GM19035 (cell line): Measurements from ENCODE around the gene PLEKHA3.
"Not testable (repeated sequence)": the region's sequence is repeated elsewhere in the genome, so short reads cannot be mapped to it uniquely, and the experiment has no call there.

ENCODE experiments used
- ATAC-seq: cut with Tn5 transposase; IDR thresholded peaks from one replicate; pipeline ENCODE4 v1.9.1; 2021; ENCODE audit not compliant: unreplicated experiment

The PLEKHA3 gene

DNA sequence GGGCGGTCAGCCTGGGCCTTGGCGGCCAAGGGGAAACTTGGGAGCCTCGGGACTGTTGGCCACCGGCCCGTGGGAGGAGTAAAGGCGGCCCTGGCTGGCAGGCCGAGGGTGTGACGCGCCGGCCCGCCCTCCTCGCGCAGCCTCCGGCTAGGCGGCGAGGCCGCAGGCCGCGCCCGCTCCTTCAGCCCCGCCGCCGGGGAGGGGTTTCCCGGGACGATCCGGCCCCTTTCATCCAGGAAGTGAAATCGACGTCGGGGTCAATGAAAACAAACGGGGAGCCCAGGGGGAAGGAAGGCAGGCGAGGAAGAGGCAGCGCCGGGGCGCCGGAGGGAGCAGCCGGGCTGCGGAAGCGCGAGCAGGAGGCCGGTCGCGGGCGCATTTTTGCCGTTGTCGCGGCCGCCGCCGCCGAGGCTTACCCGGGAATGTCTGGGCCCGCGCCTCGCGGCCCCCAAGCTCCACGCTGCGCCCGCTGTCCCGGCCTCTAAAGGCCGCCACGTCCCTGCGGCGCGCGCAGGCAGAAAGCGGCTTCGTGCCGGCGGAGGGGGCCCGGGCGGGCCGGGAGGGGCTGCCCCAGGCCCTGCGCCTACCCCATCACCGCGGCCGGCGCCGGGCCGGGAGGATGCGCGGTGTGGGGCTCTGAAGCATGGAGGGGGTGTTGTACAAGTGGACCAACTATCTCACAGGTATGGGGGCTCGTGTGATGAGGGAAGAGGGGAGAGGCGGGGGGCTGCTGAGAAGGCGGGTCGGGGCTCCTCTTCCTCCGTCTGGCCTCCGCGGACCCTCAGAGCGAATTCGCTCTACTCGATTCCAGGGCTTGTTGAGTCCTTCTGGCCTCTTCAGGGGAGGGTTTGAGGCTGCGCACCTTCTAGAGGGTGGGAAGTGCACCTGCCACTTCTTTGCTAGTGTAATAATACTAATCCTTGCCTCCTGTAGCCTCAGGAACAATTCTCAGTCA lies at the start of gene PLEKHA3:
Gene PLEKHA3, plus strand, starts transcription at position 231 of the 955 bp plus-strand sequence. Its CDS starts 413 bp downstream, at position 644.
- peak; percentile 71 for ATAC-seq

DNA sequence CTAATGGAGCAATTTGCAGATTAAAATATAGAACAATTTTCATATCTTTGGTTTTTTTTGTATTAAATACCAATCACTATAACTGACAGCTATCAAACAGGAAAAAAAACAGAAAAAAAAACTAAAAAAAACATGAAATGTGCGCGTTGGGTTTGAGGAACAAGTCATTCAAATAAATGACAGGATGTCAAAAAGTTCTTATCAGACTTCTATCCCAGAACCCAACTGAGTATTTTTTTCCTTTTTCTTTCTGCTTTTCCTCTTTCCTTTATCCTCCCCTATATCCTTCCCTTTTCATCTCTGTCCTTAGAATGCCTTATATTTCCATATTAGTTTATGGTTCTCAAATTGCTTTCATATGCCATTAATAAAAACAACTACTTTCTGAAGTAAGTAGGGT lies 43.6 kb upstream of the PLEKHA3 start:
- no peak for ATAC-seq

DNA sequence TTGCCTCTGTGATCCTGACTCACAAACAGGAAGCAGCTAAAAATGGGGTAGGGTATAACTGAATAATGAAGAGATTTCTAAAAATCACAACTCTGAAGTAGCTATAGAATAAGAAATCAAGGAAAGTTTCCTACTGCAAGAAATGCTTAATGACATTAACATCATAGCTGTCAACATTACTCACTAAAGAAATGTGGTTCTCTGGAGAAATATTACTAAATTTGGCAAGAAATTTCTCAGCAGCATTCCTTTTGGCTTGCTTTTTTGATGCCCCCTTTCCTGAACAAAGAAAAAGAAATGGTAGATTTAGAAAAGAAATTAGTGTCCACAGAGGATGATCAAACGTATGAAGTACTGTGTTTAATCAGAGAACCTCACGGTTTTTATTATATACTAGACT lies 38.8 kb upstream of the PLEKHA3 start:
- no peak for ATAC-seq

DNA sequence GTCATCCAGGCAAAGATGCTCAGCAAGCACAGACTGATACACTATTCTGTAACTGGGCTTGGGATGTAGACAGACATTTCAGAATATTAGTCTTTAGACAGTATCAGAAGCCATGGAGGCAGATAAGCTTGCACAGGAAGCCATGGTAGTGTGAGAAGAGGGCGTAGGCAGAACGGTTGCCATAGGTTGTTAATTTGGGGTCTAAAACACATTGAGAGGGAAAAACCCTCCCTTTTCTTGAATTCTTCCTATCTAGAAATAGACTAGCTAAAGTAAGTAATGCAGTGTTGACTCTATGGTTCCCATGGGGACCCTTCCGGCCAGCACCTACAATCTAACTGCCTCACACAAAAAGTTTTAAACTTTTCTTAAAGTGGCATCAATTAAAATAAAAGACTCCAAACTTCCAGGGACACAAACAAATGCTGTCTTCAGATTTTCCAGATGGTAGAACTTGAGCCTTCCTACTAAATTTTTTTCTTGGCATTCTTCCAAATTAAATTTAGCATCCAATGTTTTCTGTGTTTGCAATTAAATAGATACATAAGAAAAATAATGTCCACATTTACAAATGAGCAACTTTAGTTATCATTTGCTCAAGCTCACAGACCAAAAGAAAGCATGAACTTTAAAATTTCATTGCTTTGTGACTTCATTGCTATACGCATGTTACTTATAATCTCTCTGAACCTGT lies 31.1 kb upstream of the PLEKHA3 start:
- ATAC-seq = no peak

DNA sequence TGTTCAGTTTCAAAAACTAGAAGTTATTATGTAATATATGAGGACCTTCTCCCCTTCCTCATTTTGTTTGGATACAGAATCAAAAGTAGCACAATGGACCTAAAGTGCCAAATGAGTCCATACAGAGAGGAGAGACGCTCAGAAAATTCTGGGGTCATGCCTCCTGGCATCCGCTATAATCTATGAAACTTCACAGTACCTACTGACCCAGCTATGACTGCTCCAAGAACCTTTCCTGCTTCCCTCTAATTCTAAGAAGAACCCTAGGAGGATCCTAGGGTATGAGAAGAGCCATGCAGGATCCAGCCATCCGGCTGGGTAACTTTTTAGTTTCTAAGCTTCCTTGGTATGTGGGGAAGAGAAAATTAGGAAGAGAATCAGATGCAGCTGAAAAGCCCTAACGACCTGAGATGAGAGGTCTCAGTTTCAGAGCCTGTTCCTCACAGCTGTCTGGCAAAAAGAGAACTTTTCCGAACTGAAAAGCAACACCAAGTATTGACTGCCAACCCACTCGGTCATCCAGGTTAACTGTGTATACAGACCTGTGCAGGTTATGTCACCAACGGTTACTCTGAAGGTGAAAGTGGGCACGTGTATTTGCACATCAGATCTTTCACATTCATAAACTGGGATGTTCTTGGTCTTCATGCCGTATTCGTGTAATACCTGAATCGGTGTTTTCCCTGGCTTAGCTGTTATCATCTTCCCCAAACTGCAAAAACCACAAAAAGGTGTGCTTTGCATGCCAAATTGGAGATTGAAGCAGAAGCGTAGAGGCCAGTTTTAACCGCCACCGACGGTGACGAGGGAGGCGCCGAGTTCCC lies 30.3 kb upstream of the PLEKHA3 start:
- ATAC-seq = no peak

DNA sequence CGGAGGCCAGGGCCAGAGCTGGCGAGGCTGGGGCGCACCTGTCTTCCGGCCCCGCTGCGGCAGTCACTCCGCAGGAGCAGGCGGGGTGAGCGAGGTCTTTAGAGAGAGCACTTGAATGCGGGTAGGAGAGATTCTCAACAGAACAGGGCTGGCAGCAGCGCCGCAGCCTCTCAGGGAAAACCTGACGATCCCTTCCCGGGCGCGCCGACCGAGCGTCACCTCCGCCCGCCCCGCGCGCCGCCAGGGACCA lies 29.8 kb upstream of the PLEKHA3 start:
- ATAC-seq = peak; percentile 55

DNA sequence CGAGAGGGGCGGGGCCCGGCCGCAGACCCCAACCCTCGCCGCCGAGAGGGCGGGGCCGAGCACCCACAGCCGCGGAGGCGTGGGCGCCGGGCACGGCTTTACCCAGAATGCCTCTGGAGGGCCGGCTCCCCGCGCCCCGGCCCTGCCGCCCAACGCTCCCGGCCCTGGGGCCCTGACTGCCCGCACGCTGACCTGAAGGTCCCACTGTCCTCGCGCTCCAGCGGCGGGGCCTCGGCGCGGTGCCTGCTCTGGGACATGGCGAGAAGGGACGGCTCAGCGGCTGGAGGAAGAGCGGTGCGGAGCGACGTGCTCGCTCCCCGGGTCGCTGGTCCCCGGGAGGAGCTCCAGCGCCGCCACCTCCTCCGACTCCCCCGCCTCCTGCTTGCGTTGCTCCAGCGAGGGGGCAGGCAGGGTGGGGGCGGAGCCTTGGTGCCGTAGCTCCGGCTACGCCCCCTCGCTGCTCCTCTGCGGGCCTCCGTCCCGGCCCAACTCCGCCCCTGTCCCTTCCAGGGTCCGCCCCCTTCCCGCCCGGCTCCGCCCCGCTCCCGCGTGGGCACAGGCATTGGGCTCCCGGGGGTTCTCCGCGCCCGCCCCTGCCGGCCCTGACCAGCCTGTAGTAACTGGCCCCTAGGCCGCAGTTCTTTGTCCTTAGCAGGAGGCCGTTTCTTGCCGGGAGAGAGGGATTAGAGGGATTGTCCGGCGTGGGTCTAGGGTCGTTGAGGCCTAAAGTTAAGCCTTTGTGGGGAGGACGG lies 29.3 kb upstream of the PLEKHA3 start, which contains the start of the genes PJVK and PRKRA:
Gene PJVK, plus strand, starts transcription at position 605 of the 752 bp plus-strand sequence. CDS start 2,032 bp downstream, outside the sequence.
Gene PRKRA, minus strand, starts transcription at position 402 of the 752 bp plus-strand sequence. Its CDS starts 145 bp downstream, at position 257.
- ATAC-seq = peak; percentile 80

DNA sequence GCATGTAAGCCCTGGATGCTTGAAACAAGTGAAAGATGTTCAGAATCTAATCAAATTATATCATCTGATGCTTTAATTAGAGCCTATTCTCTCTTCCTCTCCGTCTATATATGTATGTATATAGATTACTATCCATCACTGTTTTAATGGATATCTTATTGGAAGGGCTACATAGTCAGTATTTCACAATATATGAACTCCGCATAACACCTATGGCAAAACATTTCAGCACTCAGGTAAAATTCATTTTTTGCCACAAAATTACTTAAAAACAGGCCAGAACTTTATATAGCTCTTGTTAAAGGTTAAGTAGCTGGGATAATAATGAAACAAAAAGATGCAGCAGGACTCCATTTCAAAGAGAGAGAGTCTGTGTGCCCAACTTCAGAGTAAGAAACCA lies 27.9 kb upstream of the PLEKHA3 start:
- no peak for ATAC-seq

DNA sequence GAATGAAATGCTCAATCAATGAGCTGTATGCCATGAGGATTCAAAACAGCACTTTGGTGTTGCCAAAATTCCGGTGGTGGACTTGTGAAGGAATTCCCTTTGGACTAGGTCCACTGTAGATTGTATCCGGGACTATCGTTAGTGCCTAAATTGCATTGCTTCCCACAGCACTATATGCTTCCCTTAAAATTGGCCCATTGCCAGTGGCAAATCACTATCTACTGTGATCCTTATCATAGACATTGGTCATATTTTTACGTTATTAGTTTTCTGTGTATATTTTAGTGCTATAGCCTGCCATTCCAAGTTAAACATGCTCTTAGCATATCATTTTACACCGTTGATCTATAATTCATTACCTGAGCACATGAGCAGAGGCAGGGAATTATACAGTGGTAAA lies 27.4 kb upstream of the PLEKHA3 start:
- ATAC-seq = no peak

DNA sequence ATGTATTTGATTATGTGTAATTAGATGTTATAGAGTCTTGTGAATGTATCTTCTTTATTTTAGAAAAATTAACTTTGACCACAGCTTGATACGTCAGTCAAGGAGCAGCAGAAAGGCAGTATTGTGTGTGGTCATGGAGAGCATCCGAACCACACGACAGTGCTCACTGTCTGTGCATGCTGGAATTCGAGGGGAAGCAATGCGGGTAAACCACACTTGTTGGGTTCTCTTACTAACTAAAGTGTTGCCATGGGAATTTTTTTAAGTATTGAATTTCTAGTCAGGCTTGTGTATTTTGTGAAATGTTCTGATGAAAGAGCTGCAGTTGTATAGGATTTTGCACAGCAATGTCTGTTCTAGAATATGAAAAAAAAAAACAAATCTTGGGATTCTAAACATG lies 24.3 kb upstream of the PLEKHA3 start:
- no peak for ATAC-seq

DNA sequence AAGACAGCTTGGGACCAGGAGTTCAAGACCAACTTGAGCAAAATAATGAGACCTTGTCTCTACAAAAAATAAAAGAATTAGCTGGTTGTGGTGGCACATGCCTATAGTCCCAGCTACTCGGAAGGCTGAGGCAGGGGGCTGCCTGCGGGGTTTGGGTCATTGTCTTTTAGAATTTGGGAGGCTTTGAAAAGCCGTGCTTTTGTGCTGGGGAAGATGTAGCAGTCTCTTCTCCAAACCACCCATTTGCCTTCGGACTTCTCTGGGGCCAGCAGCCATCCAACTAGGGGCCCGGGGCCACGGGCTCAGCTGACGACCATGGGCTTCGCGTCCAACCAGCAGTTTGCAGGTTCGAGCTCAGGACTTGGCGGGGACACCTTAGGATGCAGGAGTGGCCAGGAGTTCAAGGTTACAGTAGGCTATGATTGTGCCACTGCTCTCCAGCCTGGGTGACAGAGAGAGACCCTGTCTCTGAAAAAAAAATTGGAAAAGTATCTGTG lies 22.8 kb upstream of the PLEKHA3 start:
- no peak for ATAC-seq

DNA sequence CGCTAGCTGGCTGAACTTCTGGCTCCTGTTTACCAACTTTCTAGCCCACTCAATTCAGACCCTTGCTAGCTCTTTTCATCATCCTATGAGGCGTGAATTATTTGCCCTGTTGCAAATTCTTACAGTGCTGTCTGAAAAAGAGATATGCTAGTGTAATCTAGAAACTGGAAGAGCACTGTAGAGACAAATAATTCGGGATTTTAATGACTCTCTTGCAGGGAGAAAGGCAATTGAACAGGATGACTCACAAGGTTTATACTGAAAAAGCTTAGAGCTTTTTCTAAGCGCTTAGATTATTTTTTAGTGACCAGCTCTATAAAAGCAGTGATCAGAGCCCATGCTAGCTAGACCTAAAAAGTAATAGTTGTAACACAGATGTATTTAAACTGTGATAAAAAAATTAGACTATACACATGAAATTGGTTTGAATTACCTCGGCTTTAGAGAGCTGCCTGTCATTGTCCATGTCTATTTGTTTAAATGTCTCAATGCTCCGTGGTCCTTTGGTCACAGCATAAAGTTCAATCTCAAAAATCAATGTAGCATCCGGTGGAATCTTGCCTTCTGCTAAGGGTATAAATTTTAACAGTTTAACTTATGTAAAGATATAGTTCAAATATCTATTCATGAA lies 10.9 kb upstream of the PLEKHA3 start:
- ATAC-seq = no peak

DNA sequence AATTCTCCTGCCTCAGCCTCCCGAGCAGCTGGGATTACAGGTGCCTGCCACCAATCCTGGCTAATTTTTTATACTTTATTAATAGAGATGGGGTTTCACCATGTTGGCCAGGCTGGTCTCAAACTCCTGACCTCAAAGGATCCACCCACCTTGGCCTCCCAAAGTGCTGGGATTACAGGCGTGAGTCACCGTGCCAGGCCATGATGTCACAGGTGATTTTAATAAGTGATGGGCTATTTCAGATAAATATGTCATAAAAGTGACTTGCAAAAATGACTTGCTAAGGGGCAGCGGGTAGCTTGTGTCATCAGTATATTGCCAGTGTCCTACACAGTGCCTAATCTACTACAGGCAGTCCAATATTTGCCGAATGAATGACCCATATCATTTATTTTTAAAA lies 8.9 kb upstream of the PLEKHA3 start:
- ATAC-seq = not testable (repeated sequence)

DNA sequence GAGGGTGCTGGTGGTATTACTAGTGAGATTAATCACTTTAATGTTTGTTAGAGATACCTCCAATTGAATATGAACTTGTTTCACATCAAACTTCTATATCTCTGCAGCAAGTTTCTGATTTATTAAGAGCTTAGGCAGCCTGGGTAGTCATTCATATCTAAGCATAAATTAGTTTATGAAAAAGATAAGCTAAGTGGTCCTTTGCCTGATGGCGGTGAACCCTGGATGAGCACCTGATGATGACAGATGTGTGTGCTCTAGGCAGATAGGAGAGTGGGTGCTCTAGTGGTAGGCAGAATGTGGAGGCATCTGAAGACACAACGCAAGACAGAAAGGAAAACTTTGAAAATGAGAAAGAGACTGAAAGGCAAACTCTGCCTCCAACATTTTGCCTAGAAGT lies 6.9 kb upstream of the PLEKHA3 start:
- ATAC-seq = no peak

DNA sequence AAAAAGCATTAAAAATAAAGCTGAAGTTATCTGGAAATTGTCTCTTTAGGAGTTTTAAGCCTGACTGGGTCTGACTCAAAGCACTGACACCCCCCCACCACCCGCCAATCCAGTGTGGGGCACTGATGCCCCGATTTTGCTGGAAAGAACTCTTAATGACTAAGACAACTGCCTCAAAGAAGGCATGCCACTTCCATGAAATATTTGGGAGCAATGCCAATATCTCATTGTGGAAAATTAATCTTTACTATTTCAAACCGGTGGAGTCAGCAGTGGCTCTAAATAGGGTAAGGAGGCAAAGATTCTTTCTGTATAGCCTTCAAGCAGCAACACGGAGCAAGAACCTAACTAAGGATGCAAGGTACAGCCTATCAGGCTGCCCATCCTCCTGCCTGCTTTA lies 6.3 kb upstream of the PLEKHA3 start:
- ATAC-seq = no peak

DNA sequence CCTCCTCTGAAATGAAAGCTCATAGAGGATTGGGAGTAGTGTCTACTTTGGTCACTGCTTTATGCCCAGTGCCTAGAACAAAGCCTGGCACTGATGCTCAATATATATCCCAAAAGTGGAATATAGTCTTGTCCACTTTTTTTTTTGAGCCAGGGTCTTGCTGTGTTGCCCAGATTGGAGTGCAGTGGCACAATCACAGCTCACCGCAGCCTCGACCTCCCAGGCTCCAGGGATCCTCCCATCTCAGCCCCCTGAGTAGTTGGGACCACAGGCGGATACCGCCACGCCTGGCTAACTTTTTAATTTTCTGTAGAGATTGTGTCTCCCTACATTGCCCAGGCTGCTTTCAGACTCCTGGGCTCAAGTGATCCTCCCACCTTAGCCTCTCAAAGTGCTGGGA lies 5.7 kb upstream of the PLEKHA3 start:
- no peak for ATAC-seq

DNA sequence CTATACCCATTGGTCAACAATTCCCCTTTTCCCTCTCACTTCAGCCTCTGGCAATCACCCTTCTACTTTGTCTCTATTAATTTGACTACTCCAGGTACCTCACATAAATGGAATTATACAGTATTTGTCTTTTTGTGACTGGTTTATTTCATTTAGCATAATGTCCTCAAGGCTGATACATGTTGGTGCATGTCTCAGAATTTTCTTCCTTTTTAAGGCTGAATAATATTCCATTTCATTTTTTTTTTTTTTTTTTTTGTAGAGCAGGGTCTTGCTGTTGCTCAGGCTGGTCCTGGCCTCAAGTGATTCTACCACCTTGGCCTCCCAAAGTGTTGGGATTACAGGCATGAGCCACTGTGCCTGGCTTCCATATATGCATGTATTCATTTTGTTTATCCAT lies 3.8 kb upstream of the PLEKHA3 start:
- ATAC-seq = no peak

DNA sequence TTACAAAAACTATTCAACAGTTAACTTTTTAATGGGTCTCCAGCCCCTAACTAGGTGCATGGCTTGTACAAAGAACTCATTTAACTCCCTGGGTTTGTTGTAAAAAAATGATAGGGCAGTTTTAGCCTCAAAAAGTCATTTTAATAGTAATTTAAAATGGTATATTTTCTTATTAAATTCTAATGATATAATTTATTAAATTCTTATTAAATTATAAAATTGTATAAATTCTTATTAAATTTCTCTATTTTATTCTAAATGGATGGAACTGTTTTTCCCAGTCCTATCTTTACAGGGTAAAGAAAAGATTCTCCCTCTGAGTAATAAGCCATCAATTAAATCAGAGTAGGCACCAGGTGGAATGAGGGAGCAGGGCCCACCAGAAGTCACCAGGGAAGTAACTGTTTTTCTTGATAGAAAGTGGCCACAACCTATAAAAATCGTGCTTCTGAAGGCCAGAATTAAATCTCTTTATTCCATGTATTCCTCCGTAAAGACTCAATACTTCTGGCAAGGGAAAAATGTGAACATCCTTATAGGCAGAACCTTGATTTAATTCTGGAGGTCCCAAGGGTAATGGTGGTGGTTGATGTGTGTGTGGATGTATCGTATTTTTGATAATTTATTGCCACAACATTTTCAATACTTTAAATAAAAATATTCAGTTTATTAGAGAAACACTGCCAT lies 2.7 kb upstream of the PLEKHA3 start:
- no peak for ATAC-seq

DNA sequence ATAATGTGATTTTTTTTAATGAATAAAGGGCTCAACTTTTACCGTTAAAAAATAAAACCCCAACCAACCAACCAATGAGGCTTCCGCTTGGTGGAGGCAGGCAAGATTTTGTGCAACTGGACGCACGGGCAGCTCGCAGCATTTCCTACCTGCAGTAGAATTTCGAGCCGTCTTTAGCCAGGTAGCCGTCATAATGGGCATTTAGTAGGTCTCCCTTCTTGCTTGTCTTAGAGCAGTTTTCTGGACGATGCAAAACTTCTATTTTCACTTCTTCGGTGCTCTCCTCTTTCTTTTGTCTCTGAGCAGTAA lies 2.2 kb upstream of the PLEKHA3 start:
- ATAC-seq = peak; percentile 7
